Stimulated activated CD4-positive, alpha-beta T cell treated with anti-CD3 and anti-CD28 coated beads, TNF-alpha, amount 100 ng/mL, for 48 hours (primary cell): ENCODE data around the gene YIF1A.
"Not testable (repeated sequence)": the region's sequence is repeated elsewhere in the genome, so short reads cannot be mapped to it uniquely, and the experiment has no call there.

Experiments used
- DNase-seq, 3 donors: peaks; one replicate each; pipeline ENCODE4 v3.0.0-alpha.2; 2020; ENCODE audit warnings: low read depth in 3 of 3

The YIF1A gene

DNA sequence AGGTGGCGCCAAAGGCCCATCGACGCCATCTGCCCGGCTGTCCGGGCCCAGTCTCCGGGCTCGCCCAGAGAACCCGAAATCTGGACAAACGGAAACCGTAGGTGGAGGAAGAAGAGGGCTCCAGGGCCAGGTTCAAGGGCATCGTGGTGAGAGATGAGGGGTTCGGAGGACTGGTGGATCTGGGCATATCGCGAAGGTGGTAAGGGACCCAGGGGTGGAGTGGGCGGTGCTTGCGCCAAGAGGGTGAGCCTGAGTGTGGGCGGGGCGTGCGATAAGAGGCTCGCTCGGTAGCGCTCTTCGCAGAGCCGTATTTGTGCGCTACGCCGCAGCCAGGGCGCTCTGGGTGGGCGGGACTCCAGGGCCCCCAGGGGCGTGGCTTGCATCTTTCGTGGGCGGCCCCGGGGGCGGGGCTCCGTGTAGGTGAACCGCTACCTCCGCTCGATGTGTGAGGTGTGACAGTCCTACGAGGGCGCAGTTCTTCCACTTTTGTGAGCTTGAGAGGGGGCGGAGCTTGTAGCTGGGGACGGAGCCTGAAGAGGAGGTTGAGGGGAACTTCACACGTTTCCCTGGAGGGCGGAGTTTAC lies 23.1 kb upstream of the YIF1A start:
- peak; percentile 75 to 98 (median 94) for DNase-seq

GRCh38 chr11:66311470-66311964 lies 22.6 kb upstream of the YIF1A start:
- no peak for DNase-seq

DNA sequence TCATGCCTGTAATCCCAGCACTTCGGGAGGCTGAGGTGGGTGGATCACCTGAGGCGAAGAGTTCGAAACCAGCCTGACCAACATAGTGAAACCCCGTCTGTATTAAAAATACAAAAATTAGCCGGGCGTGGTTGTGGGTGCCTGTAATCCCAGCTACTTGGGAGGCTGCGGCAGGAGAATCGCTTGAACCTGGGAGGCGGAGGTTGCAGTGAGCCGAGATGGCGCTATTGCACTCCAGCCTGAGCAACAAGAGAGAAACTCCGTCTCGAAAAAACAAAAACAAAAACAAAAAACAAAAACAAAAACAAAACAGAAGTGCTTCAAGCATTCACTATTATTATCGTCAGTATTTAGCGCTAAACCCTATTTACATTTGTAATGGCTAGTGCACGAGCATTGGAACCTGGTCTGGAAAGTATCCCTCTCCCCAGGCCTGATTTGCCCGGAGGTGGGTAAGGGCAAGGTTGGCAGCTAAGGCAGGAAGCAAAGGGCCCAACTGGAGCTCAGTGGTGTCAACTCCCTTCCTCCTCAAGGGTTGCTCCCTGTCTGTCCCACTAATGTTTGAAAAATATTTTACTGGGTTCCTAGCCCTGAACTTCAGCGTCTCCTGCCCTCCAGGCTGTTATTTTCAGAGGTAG lies 22.0 kb upstream of the YIF1A start:
- DNase-seq = not testable (repeated sequence)

GRCh38 chr11:66310324-66310723 lies 21.4 kb upstream of the YIF1A start:
- DNase-seq = no peak

GRCh38 chr11:66309475-66309874 lies 20.5 kb upstream of the YIF1A start:
- DNase-seq = no peak

DNA sequence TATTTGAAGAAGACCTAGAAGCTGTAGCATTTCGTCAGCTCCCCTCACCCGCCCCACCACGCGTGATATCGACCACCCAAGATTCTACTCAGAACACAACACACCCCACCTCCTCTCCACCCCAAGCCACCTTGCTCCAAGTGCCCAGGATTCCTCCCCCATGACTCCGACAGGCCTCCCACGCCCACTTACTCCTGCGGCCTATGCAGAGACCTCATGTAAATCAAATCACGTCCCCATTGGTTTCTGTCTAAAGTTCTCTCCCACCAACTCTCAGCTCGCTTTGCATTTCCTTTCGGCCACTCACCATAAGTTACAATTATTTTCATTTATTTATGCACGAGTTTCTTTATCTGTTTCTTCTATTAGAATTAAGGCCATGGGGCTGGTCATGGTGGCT lies 13.7 kb upstream of the YIF1A start:
- no peak for DNase-seq

DNA sequence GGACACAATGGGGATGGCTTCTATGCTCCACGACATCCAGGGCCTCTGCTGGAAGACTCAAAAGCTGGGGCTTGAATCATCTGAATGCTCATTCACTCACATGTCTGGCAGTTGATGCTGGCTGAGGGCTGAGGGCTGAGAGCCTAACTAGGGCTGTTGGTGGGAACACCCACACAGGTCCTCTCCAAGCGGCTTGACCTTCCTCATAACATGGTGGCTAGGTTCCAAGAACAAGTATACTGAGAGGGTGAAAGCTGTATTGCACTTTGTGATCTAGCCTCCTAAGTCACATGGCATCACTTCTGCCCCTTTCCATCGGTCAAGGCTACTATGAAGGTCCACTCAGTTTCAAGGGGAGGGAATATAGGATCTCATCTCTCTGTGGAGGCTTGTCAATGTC lies 10.2 kb upstream of the YIF1A start:
- no peak for DNase-seq

GRCh38 chr11:66297610-66298009 lies 8.7 kb upstream of the YIF1A start:
- DNase-seq = no peak

- no peak for DNase-seq
Measured at GRCh38 chr11:66294626-66295620, 6.0 kb upstream of the YIF1A start.

GRCh38 chr11:66293777-66294625 lies 5.1 kb upstream of the YIF1A start:
- no peak for DNase-seq

- no peak for DNase-seq
Measured at GRCh38 chr11:66293352-66293751, 4.4 kb upstream of the YIF1A start.

DNA sequence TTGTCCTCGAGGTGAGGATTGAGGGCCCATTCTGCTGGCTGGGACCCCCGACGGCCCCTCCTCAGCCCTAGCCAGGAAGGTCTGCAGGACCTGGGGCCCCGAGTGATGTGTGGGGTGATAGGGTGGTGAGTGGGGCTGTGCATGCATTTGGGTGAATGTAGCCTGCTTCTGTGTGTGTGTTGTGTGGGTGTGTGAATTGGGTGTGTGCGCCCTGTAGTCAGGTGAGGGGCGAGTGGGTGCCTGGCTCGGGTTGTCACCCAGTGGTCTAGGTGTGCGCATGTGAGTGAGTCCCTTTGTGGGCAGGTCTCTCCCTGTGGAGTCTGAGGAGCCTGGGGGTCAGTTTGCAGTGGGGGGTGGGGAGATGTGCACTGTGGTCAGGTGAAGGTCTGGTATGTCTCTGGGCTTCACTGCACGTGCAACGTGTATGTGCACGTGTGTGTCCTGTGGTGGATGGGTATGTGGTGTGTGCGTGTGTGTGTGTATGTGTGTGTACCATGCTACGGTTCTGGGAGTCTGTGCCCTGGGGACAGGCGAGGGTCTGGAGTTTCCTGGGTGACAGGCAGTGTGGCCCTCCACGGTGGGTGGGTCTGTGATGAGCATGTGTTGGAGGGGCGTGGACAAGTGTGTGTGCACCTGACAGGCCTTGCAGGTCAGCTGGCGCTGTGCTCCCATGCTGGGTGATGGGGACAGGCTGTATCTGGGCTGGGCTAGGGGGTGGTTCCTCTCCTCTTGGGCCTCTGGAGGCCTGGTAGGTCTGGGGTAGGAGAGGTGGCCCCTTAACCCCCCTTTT lies 3.8 kb upstream of the YIF1A start:
- DNase-seq = no peak

GRCh38 chr11:66291706-66292542 lies 3.0 kb upstream of the YIF1A start, which contains the start of gene TMEM151A:
Gene TMEM151A, plus strand, starts transcription at chr11:66291894. Its CDS starts 120 bp downstream, at chr11:66292014.
- DNase-seq = no peak

GRCh38 chr11:66291303-66291705 lies 2.4 kb upstream of the YIF1A start:
- DNase-seq = no peak

DNA sequence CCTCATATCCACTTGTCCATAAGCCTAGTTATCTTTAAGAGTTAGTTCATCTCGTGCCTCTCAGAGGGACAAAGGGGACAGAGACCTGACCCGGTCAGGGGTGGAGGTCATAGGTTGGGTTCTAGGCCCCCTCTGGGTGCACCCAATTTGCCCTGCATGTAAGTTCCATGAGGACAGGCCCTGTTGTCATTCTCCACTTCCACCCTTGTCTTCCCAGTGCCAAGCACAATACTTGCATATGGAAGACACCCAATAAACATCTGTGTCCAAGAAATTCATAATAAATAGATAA lies 1.3 kb upstream of the YIF1A start:
- no peak for DNase-seq

GRCh38 chr11:66289548-66290329 lies 796 bp upstream of the YIF1A start:
- peak; percentile 67 to 80 (median 75) for DNase-seq

DNA sequence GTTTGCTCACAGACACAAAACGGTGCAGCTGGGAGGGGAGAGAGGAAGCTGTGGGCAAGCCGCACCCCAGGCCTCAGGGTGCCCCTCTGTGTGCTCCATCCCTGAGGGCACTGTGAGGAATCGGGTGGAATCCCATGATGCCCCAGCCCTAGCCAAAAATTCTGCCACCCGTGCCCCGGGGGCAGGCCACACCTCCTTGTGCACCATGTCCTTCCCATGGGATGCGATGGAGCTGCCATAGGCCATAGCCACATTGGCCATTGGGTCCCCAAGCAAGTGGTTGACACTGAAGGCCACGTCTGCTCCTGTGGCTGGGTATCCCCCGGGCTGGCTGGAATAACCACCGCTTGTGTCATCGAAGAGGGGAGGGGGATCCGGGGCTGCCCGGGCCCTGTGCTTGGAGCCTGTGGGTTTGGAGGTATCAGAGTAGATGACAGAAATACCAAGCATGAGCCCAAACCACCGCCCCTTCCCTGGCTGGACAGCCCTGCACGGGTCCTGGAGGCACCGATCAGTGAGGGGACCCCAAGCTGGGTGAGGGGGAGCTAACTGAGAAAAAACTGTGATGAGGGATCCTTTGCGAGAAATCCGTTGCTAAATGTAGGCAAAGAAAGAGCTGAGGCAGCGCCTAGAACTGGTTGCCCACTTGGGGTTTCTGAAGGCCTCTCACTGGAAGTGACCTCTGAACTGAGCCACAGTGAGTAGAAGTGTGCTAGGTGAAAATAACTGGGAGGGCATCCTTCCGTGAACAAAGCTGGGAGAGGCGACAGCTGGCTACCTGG lies 863 bp downstream of the YIF1A start:
- DNase-seq = no peak

GRCh38 chr11:66287211-66287888 lies 1.6 kb downstream of the YIF1A start:
- no peak for DNase-seq
